Neural crest cell (in vitro differentiated cells): ENCODE data around the gene MGST2. TPM values are rescaled to one million over a fixed set of nuclear protein-coding genes. Genes with fewer than 3 reads are reported as not detected.

Experiments
- DNase-seq: peaks from one replicate; pipeline ENCODE4 v3.0.0; 2021; ENCODE audit warnings: low read depth, mixed read lengths, low spot score
- H3K27ac Mint-ChIP-seq: one replicate; pipeline ENCODE4 v1.8.0; 2021; ENCODE audit warnings: mild to moderate bottlenecking, mixed read lengths; ENCODE audit not compliant: unreplicated experiment
- H3K27me3 Mint-ChIP-seq: 2 replicates; pipeline ENCODE4 v1.8.0; 2021; ENCODE audit warnings: low read depth, mild to moderate bottlenecking, mixed read lengths
- H3K36me3 Mint-ChIP-seq: 2 replicates; pipeline ENCODE4 v1.8.0; 2021; ENCODE audit warnings: low read depth, mild to moderate bottlenecking, mixed read lengths
- H3K4me1 Mint-ChIP-seq: 2 replicates; pipeline ENCODE4 v1.8.0; 2021; ENCODE audit warnings: mixed read lengths
- H3K4me3 Mint-ChIP-seq: one replicate; pipeline ENCODE4 v1.8.0; 2021; ENCODE audit warnings: mild to moderate bottlenecking, mixed read lengths
- H3K9me3 Mint-ChIP-seq: 2 replicates; pipeline ENCODE4 v1.8.0; 2021; ENCODE audit warnings: mixed read lengths
- total RNA-seq: library from RNA; stranded (reverse); gene quantifications from 2 replicates; pipeline ENCODE4 v1.2.1, GENCODE V29; 2021
- TF ChIP-seq, protein P1 (sequence below): fragments of 200-600 bp; sonication (generic); conservative IDR thresholded peaks from 2 replicates; pipeline ENCODE4 v1.5.0; 2021; ENCODE audit warnings: antibody characterized with exemption, mild to moderate bottlenecking

The MGST2 gene
- total RNA-seq, 1 donor from 2014 or later: 15.3 TPM

DNA sequence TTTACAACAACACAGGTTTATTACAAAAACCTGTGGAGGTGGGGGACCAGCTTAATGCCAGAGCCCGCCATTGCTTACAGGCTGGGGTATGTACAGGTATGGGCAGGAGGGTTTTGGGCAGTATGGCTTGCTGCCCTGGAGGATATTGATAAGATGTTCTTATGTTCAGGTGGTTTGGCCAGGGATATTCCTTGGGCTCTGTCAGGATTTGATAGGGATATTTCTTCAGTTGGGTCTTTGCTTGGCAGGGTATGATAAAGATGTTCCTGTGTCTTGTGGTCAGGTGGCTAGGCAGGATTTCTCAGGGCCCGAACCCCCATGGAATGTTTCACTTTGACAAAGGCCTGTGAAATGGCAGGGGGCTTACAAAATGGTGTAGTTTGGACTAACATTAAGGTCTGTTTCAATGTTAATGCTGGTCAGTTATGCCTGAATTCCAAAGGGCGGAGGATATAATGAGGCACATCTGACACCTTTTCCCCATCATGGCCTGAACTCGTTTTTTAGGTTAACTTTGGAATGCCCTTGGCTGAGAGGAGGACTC lies 3.1 kb downstream of the MGST2 start:
- Mint-ChIP-seq H3K27ac (no peak overlapping the region), H3K9me3 (no peaks in the 10 kb centered on the region), H3K4me3 (no peak overlapping the region), H3K4me1 (peaks cover 20% of the 10 kb centered on the region), H3K27me3 (no peaks in the 10 kb centered on the region), H3K36me3 (no peaks in the 10 kb centered on the region)
- DNase-seq: no peak
- TF ChIP-seq, protein P1, sequence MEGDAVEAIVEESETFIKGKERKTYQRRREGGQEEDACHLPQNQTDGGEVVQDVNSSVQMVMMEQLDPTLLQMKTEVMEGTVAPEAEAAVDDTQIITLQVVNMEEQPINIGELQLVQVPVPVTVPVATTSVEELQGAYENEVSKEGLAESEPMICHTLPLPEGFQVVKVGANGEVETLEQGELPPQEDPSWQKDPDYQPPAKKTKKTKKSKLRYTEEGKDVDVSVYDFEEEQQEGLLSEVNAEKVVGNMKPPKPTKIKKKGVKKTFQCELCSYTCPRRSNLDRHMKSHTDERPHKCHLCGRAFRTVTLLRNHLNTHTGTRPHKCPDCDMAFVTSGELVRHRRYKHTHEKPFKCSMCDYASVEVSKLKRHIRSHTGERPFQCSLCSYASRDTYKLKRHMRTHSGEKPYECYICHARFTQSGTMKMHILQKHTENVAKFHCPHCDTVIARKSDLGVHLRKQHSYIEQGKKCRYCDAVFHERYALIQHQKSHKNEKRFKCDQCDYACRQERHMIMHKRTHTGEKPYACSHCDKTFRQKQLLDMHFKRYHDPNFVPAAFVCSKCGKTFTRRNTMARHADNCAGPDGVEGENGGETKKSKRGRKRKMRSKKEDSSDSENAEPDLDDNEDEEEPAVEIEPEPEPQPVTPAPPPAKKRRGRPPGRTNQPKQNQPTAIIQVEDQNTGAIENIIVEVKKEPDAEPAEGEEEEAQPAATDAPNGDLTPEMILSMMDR: no peak

DNA sequence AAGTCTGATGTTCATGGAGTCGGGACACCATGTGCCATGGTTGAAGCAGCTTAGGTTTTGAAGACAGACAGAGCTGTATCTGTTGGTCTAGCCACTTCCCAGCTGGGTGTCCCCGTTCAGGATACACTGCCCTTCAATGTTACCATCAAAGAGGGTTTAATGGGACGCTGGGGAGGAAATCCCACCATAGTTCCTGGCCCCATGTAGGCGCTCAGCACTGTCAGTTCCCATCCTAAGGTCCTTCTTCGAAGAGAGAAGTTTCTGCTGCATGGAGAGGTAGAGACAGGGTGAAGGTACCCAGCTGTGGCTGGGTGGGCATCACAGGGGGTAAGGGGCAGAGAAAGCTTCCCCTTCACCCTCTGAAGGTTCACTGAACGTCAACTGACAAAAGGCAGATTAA lies 3.7 kb downstream of the MGST2 start:
- peaks cover 20% of the 10 kb centered on the region for H3K4me1 Mint-ChIP-seq

DNA sequence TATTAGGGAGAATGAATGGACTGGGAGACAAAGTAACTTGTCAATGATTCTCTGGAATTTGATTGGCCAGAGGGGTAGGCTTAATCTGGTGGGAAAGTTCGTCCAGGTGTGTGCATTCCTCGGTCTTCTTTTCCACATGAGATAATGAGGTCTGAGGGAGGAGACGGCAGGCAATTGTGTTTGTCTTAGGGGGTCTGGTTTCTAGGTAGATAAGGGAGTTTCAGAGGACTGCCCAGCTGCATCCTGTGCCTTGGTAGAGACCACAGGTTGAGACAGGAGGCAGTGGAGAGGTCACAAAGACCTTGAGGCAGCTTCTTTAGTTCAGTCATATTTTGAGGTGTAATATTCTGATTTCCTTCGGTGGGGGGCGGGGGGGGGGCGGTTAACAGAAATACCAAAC lies 4.3 kb downstream of the MGST2 start:
- Mint-ChIP-seq H3K4me1 (peaks cover 20% of the 10 kb centered on the region), H3K27ac (no peak overlapping the region), H3K27me3 (no peaks in the 10 kb centered on the region), H3K4me3 (no peak overlapping the region), H3K9me3 (no peaks in the 10 kb centered on the region), H3K36me3 (no peaks in the 10 kb centered on the region)
- TF ChIP-seq, protein P1: no peak
- DNase-seq: no peak

More for the DNA sequence above, 3.7 kb downstream of the MGST2 start:
- TF ChIP-seq, protein P1: no peak
- H3K36me3 Mint-ChIP-seq: no peaks in the 10 kb centered on the region
- no peak for DNase-seq
- H3K27ac Mint-ChIP-seq: no peak overlapping the region
- H3K27me3 Mint-ChIP-seq: no peaks in the 10 kb centered on the region
- H3K9me3 Mint-ChIP-seq: no peaks in the 10 kb centered on the region
- no peak overlapping the region for H3K4me3 Mint-ChIP-seq

DNA sequence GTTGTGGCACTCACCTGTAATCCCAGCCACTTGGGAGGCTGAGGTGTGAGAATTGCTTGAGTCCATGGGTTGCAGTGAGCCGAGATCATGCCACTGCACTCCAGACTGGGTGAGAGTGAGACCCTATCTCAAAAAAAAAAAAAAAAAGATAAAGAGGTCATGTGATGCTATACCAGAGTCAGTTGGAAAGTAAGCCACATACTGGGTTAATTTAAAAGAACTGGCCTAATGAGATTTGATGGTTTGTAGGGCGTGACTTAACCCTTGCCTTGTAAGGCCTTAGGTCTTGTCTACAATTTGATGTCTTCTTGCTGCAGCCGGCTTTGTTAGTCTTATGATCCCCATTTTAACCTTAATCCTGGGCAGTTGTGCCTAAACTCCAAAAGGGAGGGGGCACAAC lies 5.2 kb downstream of the MGST2 start:
- H3K27ac Mint-ChIP-seq: no peak overlapping the region
- no peaks in the 10 kb centered on the region for H3K36me3 Mint-ChIP-seq
- H3K9me3 Mint-ChIP-seq: no peaks in the 10 kb centered on the region
- TF ChIP-seq, protein P1: no peak
- no peak overlapping the region for H3K4me3 Mint-ChIP-seq
- H3K4me1 Mint-ChIP-seq: peaks cover 14% of the 10 kb centered on the region
- H3K27me3 Mint-ChIP-seq: no peaks in the 10 kb centered on the region
- DNase-seq: no peak

DNA sequence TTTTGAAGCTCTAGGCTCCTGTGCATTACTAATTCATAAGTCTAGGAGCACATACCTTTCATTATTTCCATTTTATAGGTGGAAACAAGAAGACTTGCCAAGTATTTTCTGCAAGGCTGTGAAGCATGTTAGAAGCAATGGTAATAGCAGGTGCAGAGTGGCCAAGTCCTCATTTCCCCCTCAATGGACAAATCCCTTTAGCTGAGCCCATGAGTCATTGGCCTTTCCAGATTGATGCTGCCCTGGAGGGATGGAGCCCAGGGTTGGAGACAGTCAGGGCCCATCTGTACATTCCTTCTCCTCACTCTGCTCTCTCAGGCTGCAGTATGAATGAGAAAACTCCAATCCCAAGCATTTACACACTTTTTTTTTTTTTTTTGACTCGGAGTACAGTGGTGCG lies 6.6 kb downstream of the MGST2 start:
- Mint-ChIP-seq H3K27me3 (no peaks in the 10 kb centered on the region), H3K4me1 (peaks cover under 1% of the 10 kb centered on the region), H3K27ac (no peak overlapping the region), H3K4me3 (no peak overlapping the region), H3K36me3 (peaks cover 3% of the 10 kb centered on the region), H3K9me3 (no peaks in the 10 kb centered on the region)
- no peak for DNase-seq
- TF ChIP-seq, protein P1: no peak
